PFSK-1 (cell line): ENCODE results near the gene USP47.

ENCODE experiments used
- FOXP2 ChIP-seq: optimal IDR thresholded peaks from 2 replicates; pipeline ENCODE3; 2011; ENCODE audit warnings: borderline replicate concordance, control low read depth, inconsistent platforms; ENCODE audit not compliant: insufficient read depth; ENCODE audit errors: extremely low read length, extremely low read depth
- POLR2AphosphoS5 ChIP-seq: IDR thresholded peaks from 2 replicates; pipeline ENCODE4 v1.6.1; 2012; ENCODE audit warnings: low read depth, mild to moderate bottlenecking, control low read depth, low read length, moderate library complexity
- REST ChIP-seq, 2 experiments: IDR thresholded peaks; 2 replicates each; pipeline versions ENCODE4 v1.6.1 to v1.8.0; 2011 to 2012; ENCODE audit warnings: low read depth in 2 of 2, low read length in 2 of 2, control low read depth in 1 of 2, inconsistent platforms in 1 of 2, mild to moderate bottlenecking in 1 of 2, moderate library complexity in 1 of 2; ENCODE audit not compliant: insufficient read depth in 1 of 2
- SIN3A ChIP-seq: IDR thresholded peaks from 2 replicates; pipeline ENCODE4 v1.6.1; 2012; ENCODE audit warnings: mild to moderate bottlenecking, low read length, moderate library complexity, borderline replicate concordance; ENCODE audit not compliant: insufficient read depth
- TAF1 ChIP-seq: IDR thresholded peaks from 2 replicates; pipeline ENCODE4 v1.6.1; 2012; ENCODE audit warnings: low read length, control low read depth, borderline replicate concordance; ENCODE audit not compliant: insufficient read depth

- no peak for TF ChIP-seq POLR2AphosphoS5
- TF ChIP-seq SIN3A = no peak
- TF ChIP-seq TAF1 = no peak
- TF ChIP-seq REST (IDR thresholded peaks at IDR 0.05; ENCODE audit: insufficient read depth in 1 of 2, low read depth in 2 of 2, low read length in 2 of 2) = no peak
- TF ChIP-seq FOXP2 = no peak
Observed at GRCh38 chr11:11996321-11997048, 154.7 kb downstream of the USP47 start.
